Measurements from ENCODE around the gene POLR2B. TPM values are rescaled to one million over a fixed set of nuclear protein-coding genes. Genes with fewer than 3 reads are reported as not detected.
"Not testable (repeated sequence)": the region's sequence is repeated elsewhere in the genome, so short reads cannot be mapped to it uniquely, and the experiment has no call there.

Gene POLR2B
- total RNA-seq, 1 experiment from 2014 or later: 129 TPM

GRCh38 chr4:56937262-56937661, 41.4 kb upstream of the POLR2B start (continued):
- no peak for TF ChIP-seq REST (IDR thresholded peaks at IDR 0.05; ENCODE audit: low read depth)

- H2AFZ ChIP-seq (ENCODE audit: low read depth, low read length, poor library complexity, severe bottlenecking); H3K4me2 ChIP-seq (ENCODE audit: low read length); RAD21 ChIA-PET (ENCODE audit: low non-redundant PET in 1 of 2, low total read pairs in 2 of 2, uncharacterized antibody in 2 of 2, unreplicated experiment in 2 of 2); H3K27me3 ChIP-seq (ENCODE audit: insufficient read depth, low read length); H3K9me3 ChIP-seq (ENCODE audit: control insufficient read depth in 1 of 2, insufficient read depth in 1 of 2, low read depth in 1 of 2, low read length in 2 of 2); ATAC-seq; H3K36me3 ChIP-seq (ENCODE audit: control insufficient read depth in 1 of 2, insufficient read depth in 2 of 2, low read length in 2 of 2); H3K4me3 ChIP-seq (replicated peaks in 1 of 2; ENCODE audit: low read depth in 1 of 2, low read length in 2 of 2); DNase-seq (ENCODE audit: low read depth, low spot score); BruUV-seq (replicated peaks); H3K79me2 ChIP-seq (ENCODE audit: insufficient read depth, low read length); H3K9me2 ChIP-seq (ENCODE audit: insufficient read depth); H3K9ac ChIP-seq (ENCODE audit: low read length); CTCF ChIA-PET; intact Hi-C loops (cut with micrococcal nuclease); H3K27ac ChIP-seq (ENCODE audit: low read depth, low read length); H4K20me1 ChIP-seq (ENCODE audit: insufficient read depth); POLR2A ChIA-PET: not testable (repeated sequence)
- peaks cover 10 to 13% of the 10 kb centered on the region in 2 experiments; a peak in 3 of 4 replicates for H3K4me1 ChIP-seq (ENCODE audit: control insufficient read depth in 1 of 2, insufficient read depth in 2 of 2, low read length in 2 of 2)
Observed at GRCh38 chr4:56939826-56940225, 38.9 kb upstream of the POLR2B start.

DNA sequence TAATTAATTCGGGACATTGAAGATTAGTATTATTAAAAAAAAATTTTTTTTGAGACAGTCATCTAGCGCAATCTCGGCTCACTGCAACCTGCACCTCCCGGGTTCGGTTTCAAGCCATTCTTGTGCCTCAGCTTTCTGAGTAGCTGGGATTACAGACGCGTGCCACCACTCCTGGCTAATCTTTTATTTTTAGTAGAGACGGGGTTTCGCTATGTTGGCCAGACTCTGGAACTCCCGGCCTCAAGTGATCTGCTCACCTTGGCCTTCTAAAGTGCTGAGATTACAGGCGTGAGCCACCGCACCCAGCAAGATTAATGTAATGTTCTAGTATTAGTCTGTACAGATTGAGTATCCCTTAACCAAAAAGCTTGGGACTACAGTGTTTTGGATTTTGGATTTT, 38.3 kb upstream of the POLR2B start:
- no TSS peak for BruUV-seq (replicated peaks)
- Histone ChIP-seq H3K9me2 (ENCODE audit: insufficient read depth) (no peaks in the 10 kb centered on the region), H3K4me3 (replicated peaks in 1 of 2; ENCODE audit: low read depth in 1 of 2, low read length in 2 of 2) (no peak overlapping the region), H3K36me3 (ENCODE audit: control insufficient read depth in 1 of 2, insufficient read depth in 2 of 2, low read length in 2 of 2) (peaks cover 0 to 4% of the 10 kb centered on the region in 2 experiments; a peak in 2 of 4 replicates), H2AFZ (ENCODE audit: low read depth, low read length, poor library complexity, severe bottlenecking) (no peak overlapping the region), H3K27me3 (ENCODE audit: insufficient read depth, low read length) (no peaks in the 10 kb centered on the region), H3K9me3 (ENCODE audit: control insufficient read depth in 1 of 2, insufficient read depth in 1 of 2, low read depth in 1 of 2, low read length in 2 of 2) (no peaks in the 10 kb centered on the region), H3K9ac (ENCODE audit: low read length) (no peak overlapping the region), H3K27ac (ENCODE audit: low read depth, low read length) (no peak overlapping the region), H3K4me1 (ENCODE audit: control insufficient read depth in 1 of 2, insufficient read depth in 2 of 2, low read length in 2 of 2) (peaks cover 10 to 13% of the 10 kb centered on the region in 2 experiments; a peak in 3 of 4 replicates), H4K20me1 (ENCODE audit: insufficient read depth) (no peaks in the 10 kb centered on the region), H3K4me2 (ENCODE audit: low read length) (no peak overlapping the region), H3K79me2 (ENCODE audit: insufficient read depth, low read length) (no peaks in the 10 kb centered on the region; the same call in 1 of the 2 replicates)
- intact Hi-C loops (cut with micrococcal nuclease): no loop called here
- ChIA-PET RAD21 (ENCODE audit: low non-redundant PET in 1 of 2, low total read pairs in 2 of 2, uncharacterized antibody in 2 of 2, unreplicated experiment in 2 of 2) (no interaction called here), CTCF (no interaction called here), POLR2A (no interaction called here)
- ATAC-seq: no peak
- no peak for DNase-seq (ENCODE audit: low read depth, low spot score)
- TF ChIP-seq ATF3 (IDR thresholded peaks at IDR 0.05) (no peak), FOSL1 (IDR thresholded peaks at IDR 0.05; ENCODE audit: low read depth) (no peak), RAD21 (IDR thresholded peaks at IDR 0.05; ENCODE audit: low read depth) (no peak), SIN3A (IDR thresholded peaks at IDR 0.05; ENCODE audit: low read depth) (no peak), CEBPB (IDR thresholded peaks at IDR 0.05; ENCODE audit: low read depth) (no peak), JUND (IDR thresholded peaks at IDR 0.05) (no peak), YY1 (IDR thresholded peaks at IDR 0.05; ENCODE audit: extremely low read depth, insufficient replicate concordance, low read depth, low read length) (no peak), ZNF274 (IDR thresholded peaks at IDR 0.05; ENCODE audit: low read depth, low read length) (no peak)
- TF ChIP-seq, protein P1, sequence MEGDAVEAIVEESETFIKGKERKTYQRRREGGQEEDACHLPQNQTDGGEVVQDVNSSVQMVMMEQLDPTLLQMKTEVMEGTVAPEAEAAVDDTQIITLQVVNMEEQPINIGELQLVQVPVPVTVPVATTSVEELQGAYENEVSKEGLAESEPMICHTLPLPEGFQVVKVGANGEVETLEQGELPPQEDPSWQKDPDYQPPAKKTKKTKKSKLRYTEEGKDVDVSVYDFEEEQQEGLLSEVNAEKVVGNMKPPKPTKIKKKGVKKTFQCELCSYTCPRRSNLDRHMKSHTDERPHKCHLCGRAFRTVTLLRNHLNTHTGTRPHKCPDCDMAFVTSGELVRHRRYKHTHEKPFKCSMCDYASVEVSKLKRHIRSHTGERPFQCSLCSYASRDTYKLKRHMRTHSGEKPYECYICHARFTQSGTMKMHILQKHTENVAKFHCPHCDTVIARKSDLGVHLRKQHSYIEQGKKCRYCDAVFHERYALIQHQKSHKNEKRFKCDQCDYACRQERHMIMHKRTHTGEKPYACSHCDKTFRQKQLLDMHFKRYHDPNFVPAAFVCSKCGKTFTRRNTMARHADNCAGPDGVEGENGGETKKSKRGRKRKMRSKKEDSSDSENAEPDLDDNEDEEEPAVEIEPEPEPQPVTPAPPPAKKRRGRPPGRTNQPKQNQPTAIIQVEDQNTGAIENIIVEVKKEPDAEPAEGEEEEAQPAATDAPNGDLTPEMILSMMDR (IDR thresholded peaks at IDR 0.05 in 2 of 3, conservative IDR thresholded peaks at IDR 0.05 in 1 of 3; ENCODE audit: borderline replicate concordance in 1 of 3, insufficient read depth in 1 of 3, low read depth in 2 of 3, low read length in 2 of 3): no peak
